K562 (cell line): Measurements from ENCODE around the gene GPR176.

ENCODE experiments used
- E2F3 ChIP-seq: fragments of 250-450 bp; sonication (Bioruptor Pico); IDR thresholded peaks from 2 replicates; pipeline ENCODE4 v1.4.0; 2020; ENCODE audit warnings: mild to moderate bottlenecking
- EP300 ChIP-seq: IDR thresholded peaks from 2 replicates; pipeline ENCODE4 v1.6.1; 2012; ENCODE audit warnings: low read length, improper control_type of control experiment
- KDM1A ChIP-seq, 2 experiments: fragments of 450-650 bp; IDR thresholded peaks; 2 replicates each; pipeline ENCODE4 v1.6.1; 2016; ENCODE audit warnings: mild to moderate bottlenecking in 2 of 2
- MTF1 ChIP-seq: fragments of 250-450 bp; sonication (Bioruptor Pico); IDR thresholded peaks from 2 replicates; pipeline ENCODE4 v1.9.0; 2021; ENCODE audit warnings: moderate library complexity, mild to moderate bottlenecking, inconsistent platforms, borderline replicate concordance
- SMC3 ChIP-seq: conservative IDR thresholded peaks from 2 replicates; pipeline ENCODE4 v1.6.1; 2011; ENCODE audit warnings: low read depth, low read length, improper control_type of control experiment; ENCODE audit not compliant: insufficient read depth
- USF2 ChIP-seq: sonication (generic); formaldehyde crosslinking; IDR thresholded peaks from 2 replicates; pipeline ENCODE4 v1.5.0; 2020; ENCODE audit warnings: missing genetic modification reagents
- ZNF449 ChIP-seq: fragments of 250-450 bp; sonication (Bioruptor Pico); IDR thresholded peaks from 2 replicates; pipeline ENCODE4 v1.8.0; 2022; ENCODE audit warnings: moderate library complexity, mild to moderate bottlenecking, inconsistent platforms
- TF ChIP-seq, protein P1 (sequence below): sonication (generic); formaldehyde crosslinking; IDR thresholded peaks from 2 replicates; pipeline ENCODE4 v1.8.1; 2023; ENCODE audit warnings: mild to moderate bottlenecking, missing genetic modification reagents

DNA sequence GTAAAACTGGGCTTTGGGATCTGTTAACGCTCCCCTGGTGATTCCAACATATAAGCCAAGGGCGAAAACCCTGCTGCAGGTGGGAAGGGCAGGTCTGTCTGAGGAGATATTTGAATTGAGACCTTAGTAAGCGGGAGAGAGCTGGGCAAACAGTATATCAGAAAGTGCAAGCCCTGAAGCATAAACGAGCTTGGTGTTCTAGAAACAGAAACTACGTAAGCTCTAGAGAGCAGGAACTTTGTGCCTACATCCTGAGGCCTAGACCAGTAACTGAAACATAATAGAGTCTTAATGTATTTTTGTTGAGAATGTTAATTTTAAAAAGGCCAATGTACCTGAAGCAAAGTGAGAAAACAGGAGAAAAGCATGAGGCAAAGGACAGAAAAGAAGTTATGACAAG lies 74.5 kb downstream of the GPR176 start:
- TF ChIP-seq ZNF449 (CRISPR knock-in tag) (no peak), USF2 (CRISPR knock-in tag) (no peak), MTF1 (CRISPR knock-in tag) (no peak), KDM1A (IDR thresholded peaks at IDR 0.05) (no peak), SMC3 (no peak), E2F3 (no peak), EP300 (no peak)
- TF ChIP-seq, protein P1, sequence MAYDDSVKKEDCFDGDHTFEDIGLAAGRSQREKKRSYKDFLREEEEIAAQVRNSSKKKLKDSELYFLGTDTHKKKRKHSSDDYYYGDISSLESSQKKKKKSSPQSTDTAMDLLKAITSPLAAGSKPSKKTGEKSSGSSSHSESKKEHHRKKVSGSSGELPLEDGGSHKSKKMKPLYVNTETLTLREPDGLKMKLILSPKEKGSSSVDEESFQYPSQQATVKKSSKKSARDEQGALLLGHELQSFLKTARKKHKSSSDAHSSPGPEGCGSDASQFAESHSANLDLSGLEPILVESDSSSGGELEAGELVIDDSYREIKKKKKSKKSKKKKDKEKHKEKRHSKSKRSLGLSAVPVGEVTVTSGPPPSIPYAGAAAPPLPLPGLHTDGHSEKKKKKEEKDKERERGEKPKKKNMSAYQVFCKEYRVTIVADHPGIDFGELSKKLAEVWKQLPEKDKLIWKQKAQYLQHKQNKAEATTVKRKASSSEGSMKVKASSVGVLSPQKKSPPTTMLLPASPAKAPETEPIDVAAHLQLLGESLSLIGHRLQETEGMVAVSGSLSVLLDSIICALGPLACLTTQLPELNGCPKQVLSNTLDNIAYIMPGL (CRISPR knock-in tag) = no peak
